ENCODE measurements around the gene FAP. TPM values are rescaled to one million over a fixed set of nuclear protein-coding genes. Genes with fewer than 3 reads are reported as not detected.

The FAP gene
- total and polyA plus RNA-seq, 9 of the 15 experiments (the other 6 are each of a cell fraction or from before 2014, with no cell fraction given): not detected

DNA sequence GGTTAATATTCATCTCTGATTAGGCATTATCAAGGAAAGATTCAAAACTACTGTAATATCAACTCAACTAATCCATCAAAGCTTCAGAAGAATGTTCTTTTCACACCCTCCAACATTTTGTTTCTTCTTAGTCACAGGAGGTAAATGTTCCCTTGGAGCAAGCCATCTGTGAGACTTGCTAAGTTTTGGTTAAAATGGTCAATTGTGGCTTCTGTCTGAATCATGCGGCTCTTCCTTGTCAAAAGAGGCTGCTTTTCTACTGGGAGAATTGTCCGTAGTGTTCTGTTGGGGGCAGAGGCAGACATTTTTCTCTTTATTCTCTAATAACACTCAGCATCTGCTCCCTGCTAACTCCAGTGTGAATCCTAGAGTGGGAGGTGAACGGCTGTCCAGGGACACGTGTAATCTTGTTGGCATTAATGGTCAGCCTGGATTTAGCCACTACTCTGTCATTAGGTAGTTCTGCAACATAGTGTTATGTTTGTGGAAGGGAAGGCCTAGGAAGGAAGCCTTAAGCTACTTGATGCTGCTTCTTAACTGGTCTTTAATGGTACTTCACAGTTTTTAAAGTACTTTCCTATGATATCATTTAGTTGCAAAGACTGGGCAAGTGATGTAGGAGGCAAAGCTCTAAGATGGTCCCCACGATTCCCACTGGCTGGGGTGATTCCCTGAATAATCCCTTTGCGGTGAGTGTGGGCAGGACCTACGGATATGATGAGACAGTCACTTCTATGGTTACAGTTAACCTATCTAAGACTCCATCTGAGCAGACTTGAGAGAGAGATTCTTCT lies 22.6 kb upstream of the FAP start:
- intact Hi-C loops (cut with micrococcal nuclease): no loop called here
- no peaks in the 10 kb centered on the region for H3K36me3 ChIP-seq (ENCODE audit: control insufficient read depth, insufficient read depth, low read length)
- ChIA-PET CTCF (ENCODE audit: low intra/inter-chr PET ratio) (no interaction called here), POLR2A (no interaction called here)
- no peak for DNase-seq (ENCODE audit: extremely low read depth in 1 of 4, low spot score in 3 of 4)
- no peaks in the 10 kb centered on the region for H3K9me1 ChIP-seq (ENCODE audit: control insufficient read depth, insufficient read depth, low read length)
- H3K4me2 ChIP-seq (ENCODE audit: insufficient read depth, low read length): no peak overlapping the region
- H3K4me3 ChIP-seq: no peak overlapping the region
- H3K4me1 ChIP-seq (replicated peaks in 1 of 2; ENCODE audit: control insufficient read depth in 2 of 2, insufficient read depth in 2 of 2, low read length in 2 of 2): no peaks in the 10 kb centered on the region
- BruUV-seq (replicated peaks): no TSS peak
- H3K9ac ChIP-seq (ENCODE audit: insufficient read depth in 1 of 2, low read depth in 2 of 2, low read length in 2 of 2): no peak overlapping the region
- no peaks in the 10 kb centered on the region for H3K79me2 ChIP-seq (ENCODE audit: control insufficient read depth, insufficient read depth, low read length)
- no peak overlapping the region for H2AFZ ChIP-seq (ENCODE audit: low read depth, low read length)
- FAIRE-seq: no peak
- 1% methylated on average over 7 of the region's 7 CpGs for WGBS (ENCODE audit: insufficient coverage, low coverage, missing lambda C conversion rate)
- H3K27me3 ChIP-seq (ENCODE audit: control insufficient read depth in 2 of 2, insufficient read depth in 2 of 2, low read length in 2 of 2): no peaks in the 10 kb centered on the region
- no peak for ATAC-seq
- H3K27ac ChIP-seq (ENCODE audit: extremely low read depth, low read depth, low read length): no peak overlapping the region
- H3K9me3 ChIP-seq (replicated peaks; ENCODE audit: control insufficient read depth, insufficient read depth, low read depth, low read length): no peaks in the 10 kb centered on the region
- TF ChIP-seq ERF (CRISPR knock-in tag; IDR thresholded peaks at IDR 0.05) (no peak), HNRNPK (IDR thresholded peaks at IDR 0.05; ENCODE audit: low read depth, low read length, poor library complexity, severe bottlenecking) (no peak), FOXA1 (IDR thresholded peaks at IDR 0.05; ENCODE audit: borderline replicate concordance) (no peak)
- H4K20me1 ChIP-seq (replicated peaks; ENCODE audit: control insufficient read depth, insufficient read depth, low read length): no peaks in the 10 kb centered on the region
- in situ Hi-C loops (cut with MboI): no loop called here

DNA sequence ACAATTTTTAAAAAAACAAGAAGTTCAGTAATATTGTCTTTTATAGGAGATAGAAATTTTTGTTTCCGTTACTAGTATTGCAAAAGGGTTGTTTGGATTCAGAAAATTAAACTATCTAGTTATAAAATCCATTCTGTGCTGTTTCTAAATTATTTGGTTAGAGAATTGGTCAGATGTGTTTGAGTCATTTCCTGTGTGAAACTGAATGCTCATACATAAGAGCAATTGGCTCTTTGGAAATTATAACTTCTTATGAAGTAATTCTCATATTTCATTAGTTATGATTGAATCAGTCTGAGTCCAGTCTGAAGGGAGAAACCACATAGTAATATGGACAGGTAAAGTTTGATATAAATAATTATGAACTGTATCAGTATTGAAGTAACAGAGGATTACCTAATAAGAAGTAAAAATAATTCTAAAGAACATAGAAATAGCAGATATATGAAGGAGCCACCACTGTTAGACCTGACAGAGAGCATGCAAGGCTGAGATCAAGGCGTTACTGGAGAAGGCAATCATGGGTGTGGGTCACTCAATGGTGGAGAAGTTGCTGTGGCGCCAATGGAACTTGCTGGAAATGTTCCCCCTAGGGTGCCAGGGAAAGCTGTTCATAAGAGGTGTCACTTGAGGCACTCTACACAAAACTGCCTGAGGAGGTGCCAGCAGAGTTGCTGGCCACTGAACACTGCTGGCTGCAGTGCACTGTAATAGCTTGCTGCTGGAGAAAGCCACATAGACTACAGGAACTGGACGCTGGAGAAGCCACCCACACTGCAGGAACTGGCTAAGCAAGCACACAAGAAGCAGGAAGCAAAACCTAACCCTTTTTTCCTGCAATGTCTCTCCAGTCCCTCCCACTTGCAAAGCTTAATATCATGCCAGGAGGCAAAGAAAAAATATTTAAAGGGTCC lies 18.0 kb upstream of the FAP start:
- H3K27ac ChIP-seq (ENCODE audit: extremely low read depth, low read depth, low read length): no peak overlapping the region
- no peak overlapping the region for H3K9ac ChIP-seq (ENCODE audit: insufficient read depth in 1 of 2, low read depth in 2 of 2, low read length in 2 of 2)
- H3K9me1 ChIP-seq (ENCODE audit: control insufficient read depth, insufficient read depth, low read length): no peaks in the 10 kb centered on the region
- H3K4me2 ChIP-seq (ENCODE audit: insufficient read depth, low read length): no peak overlapping the region
- in situ Hi-C loops (cut with MboI): no loop called here
- no peak overlapping the region for H2AFZ ChIP-seq (ENCODE audit: low read depth, low read length)
- BruUV-seq (replicated peaks): no TSS peak
- 0% methylated on average over 4 of the region's 4 CpGs for WGBS (ENCODE audit: insufficient coverage, low coverage, missing lambda C conversion rate)
- no peaks in the 10 kb centered on the region for H3K36me3 ChIP-seq (ENCODE audit: control insufficient read depth, insufficient read depth, low read length)
- DNase-seq (ENCODE audit: extremely low read depth in 1 of 4, low spot score in 3 of 4) (no peak), ATAC-seq (no peak), FAIRE-seq (no peak)
- H3K9me3 ChIP-seq (replicated peaks; ENCODE audit: control insufficient read depth, insufficient read depth, low read depth, low read length): no peaks in the 10 kb centered on the region; the same call in 1 of the 2 replicates
- intact Hi-C loops (cut with micrococcal nuclease): no loop called here
- no peaks in the 10 kb centered on the region for H4K20me1 ChIP-seq (replicated peaks; ENCODE audit: control insufficient read depth, insufficient read depth, low read length)
- H3K27me3 ChIP-seq (ENCODE audit: control insufficient read depth in 2 of 2, insufficient read depth in 2 of 2, low read length in 2 of 2): no peaks in the 10 kb centered on the region
- no peaks in the 10 kb centered on the region for H3K4me1 ChIP-seq (replicated peaks in 1 of 2; ENCODE audit: control insufficient read depth in 2 of 2, insufficient read depth in 2 of 2, low read length in 2 of 2)
- ChIA-PET POLR2A (no interaction called here), CTCF (ENCODE audit: low intra/inter-chr PET ratio) (no interaction called here)
- H3K79me2 ChIP-seq (ENCODE audit: control insufficient read depth, insufficient read depth, low read length): no peaks in the 10 kb centered on the region
- peak; percentile 31; the same call in 1 of the 2 replicates for TF ChIP-seq GABPA (tag; conservative IDR thresholded peaks at IDR 0.05; ENCODE audit: low read depth)
- no peak for TF ChIP-seq KAT8 (IDR thresholded peaks at IDR 0.05; ENCODE audit: low read depth)
- H3K4me3 ChIP-seq: no peak overlapping the region

All from K562 (cell line).